GM12892 (cell line): ENCODE data around the gene DNAJC9.

Experiments
- POLR2A ChIP-seq: IDR thresholded peaks from 2 replicates; pipeline ENCODE4 v1.6.1; 2011; ENCODE audit warnings: low read depth, low read length, control low read depth
- POLR2AphosphoS5 ChIP-seq: IDR thresholded peaks from 2 replicates; pipeline ENCODE4 v1.6.1; 2011; ENCODE audit warnings: low read depth, low read length, control low read depth

DNA sequence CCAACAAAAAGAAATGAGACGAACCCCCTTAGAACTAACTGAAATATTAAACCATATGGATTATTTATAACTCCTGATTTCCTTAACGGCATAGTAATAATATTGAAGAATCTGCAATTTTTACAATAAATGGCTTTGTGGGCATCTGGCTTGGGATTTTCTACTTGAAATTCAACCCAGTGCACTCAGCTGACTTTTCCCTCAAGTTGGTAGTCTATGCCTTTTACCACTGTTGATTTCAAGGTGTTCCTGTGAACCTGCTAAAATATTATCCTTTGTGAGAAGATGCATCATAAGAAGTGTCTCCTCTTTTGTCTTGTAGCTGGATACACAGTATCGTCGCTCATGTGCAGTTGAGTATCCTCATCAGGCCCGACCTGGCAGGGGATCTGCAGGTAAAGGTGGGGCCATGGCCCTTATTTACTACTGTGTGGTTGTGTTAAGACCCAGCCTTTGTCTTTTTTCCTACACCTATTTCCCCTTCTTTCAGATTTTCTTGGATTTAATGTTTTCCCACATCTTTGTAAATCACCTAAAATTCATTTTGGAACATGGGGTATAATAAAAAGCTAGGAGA is 8.0 kb downstream of the DNAJC9 start:
- TF ChIP-seq POLR2AphosphoS5 (0 out of 2 replicates have a peak, but pooled peaks have one; percentile 36), POLR2A (no peak)
